Ramos (cell line): Measurements from ENCODE around the gene SCNN1B.

Experiments used
- in situ Hi-C: fragments of 300-500 bp; cut with MboI; formaldehyde crosslinking; loops from one replicate; pipeline ENCODE4 v1.14.3; 2022; ENCODE audit warnings: low sequenced_read_pairs; ENCODE audit not compliant: unreplicated experiment

SCNN1B gene

GRCh38 chr16:23318639-23319038 lies 16.5 kb downstream of the SCNN1B start:
- in situ Hi-C loops, result loop anchor here (10.0 kb wide), 1 partner anchor 106 kb away; no protein-coding TSS in a partner anchor

GRCh38 chr16:23319861-23320615 lies 17.9 kb downstream of the SCNN1B start:
- in situ Hi-C loops, result loop anchor here (10.0 kb wide), 1 partner anchor 105 kb away; no protein-coding TSS in a partner anchor

- in situ Hi-C loops, result no loop called here
These were observed 18.6 kb downstream of the SCNN1B start for GRCh38 chr16:23320693-23321092.

- in situ Hi-C loops, result no loop called here
These were observed 19.2 kb downstream of the SCNN1B start for GRCh38 chr16:23321206-23321875.

GRCh38 chr16:23323224-23324030 lies 21.3 kb downstream of the SCNN1B start:
- in situ Hi-C loops, result no loop called here

- in situ Hi-C loops, result no loop called here
These were observed 22.6 kb downstream of the SCNN1B start for GRCh38 chr16:23324727-23325126.

- in situ Hi-C loops, result no loop called here
These were observed 25.7 kb downstream of the SCNN1B start for GRCh38 chr16:23327836-23328235.

- in situ Hi-C loops, result no loop called here
These were observed 28.1 kb downstream of the SCNN1B start for GRCh38 chr16:23330161-23330560.

GRCh38 chr16:23330583-23331249 lies 28.6 kb downstream of the SCNN1B start:
- in situ Hi-C loops, result no loop called here

GRCh38 chr16:23333034-23333579 lies 31.0 kb downstream of the SCNN1B start:
- in situ Hi-C loops, result no loop called here

GRCh38 chr16:23333831-23334456 lies 31.8 kb downstream of the SCNN1B start:
- in situ Hi-C loops, result no loop called here

- in situ Hi-C loops, result no loop called here
These were observed 32.4 kb downstream of the SCNN1B start for GRCh38 chr16:23334457-23334853.

GRCh38 chr16:23334950-23335349 lies 32.8 kb downstream of the SCNN1B start:
- in situ Hi-C loops, result no loop called here

- in situ Hi-C loops, result no loop called here
These were observed 35.9 kb downstream of the SCNN1B start for GRCh38 chr16:23337836-23338550.

GRCh38 chr16:23339787-23340186 lies 37.7 kb downstream of the SCNN1B start:
- in situ Hi-C loops, result no loop called here

- in situ Hi-C loops, result no loop called here
These were observed 40.1 kb downstream of the SCNN1B start for GRCh38 chr16:23342083-23342640.

- in situ Hi-C loops, result no loop called here
These were observed 41.8 kb downstream of the SCNN1B start for GRCh38 chr16:23343643-23344612.

GRCh38 chr16:23345237-23345636 lies 43.1 kb downstream of the SCNN1B start:
- in situ Hi-C loops, result no loop called here
